Pancreas (tissue), 10 donors: ENCODE measurements around the gene C1QTNF8. TPM values are rescaled to one million over a fixed set of nuclear protein-coding genes. Genes with fewer than 3 reads are reported as not detected.

Source experiments
- ATAC-seq, 4 donors: fragments of 200-7000 bp; cut with Tn5 transposase; one replicate each; pipeline versions ENCODE4 v1.8.0 to v1.9.1; 2020; ENCODE audit warnings: mild to moderate bottlenecking in 4 of 4, moderate library complexity in 4 of 4
- DNase-seq, 6 donors: peaks; one replicate each; pipeline ENCODE4 v3.0.0-alpha.2; 2020
- FAIRE-seq: peaks from 2 replicates; lab custom pipeline; 2012; peaks lifted over from hg19 to GRCh38; lab: Jason Lieb, UNC
- H3K27ac ChIP-seq, 4 donors: fragments of 200-600 bp; sonication (generic); 1 replicate in 3 of 4; 2 replicates in 1 of 4; pipeline versions ENCODE4 v1.5.0 to v1.8.0; 2020
- H3K27me3 ChIP-seq, 4 donors: fragments of 200-600 bp; one replicate each; pipeline ENCODE4 v1.8.0; 2021
- H3K36me3 ChIP-seq, 3 donors: fragments of 200-600 bp; sonication (generic) in 1 of 3; one replicate each; pipeline versions ENCODE4 v1.5.0 to v1.8.0; 2020 to 2021
- H3K4me1 ChIP-seq, 3 donors: fragments of 200-600 bp; one replicate each; pipeline ENCODE4 v1.8.0; 2021
- H3K4me3 ChIP-seq, 4 donors: fragments of 200-600 bp; sonication (generic) in 2 of 4; one replicate each; pipeline versions ENCODE4 v1.5.0 to v1.8.0; 2020 to 2021
- H3K9me3 ChIP-seq, 4 donors: fragments of 200-600 bp; one replicate each; pipeline ENCODE4 v1.8.0; 2021
- CTCF ChIP-seq, 4 donors: fragments of 200-600 bp; sonication (generic) in 3 of 4; IDR thresholded peaks; one replicate each; pipeline versions ENCODE4 v1.5.0 to v1.8.0; 2021; ENCODE audit warnings: antibody characterized with exemption in 4 of 4
- WGBS, 2 donors: extraction: QIAGEN DNeasy Blood & Tissue Kit; methylation state at CpG; one replicate each; pipeline ENCODE4 v1.1.7; 2013; 5-methylcytosine and 5-hydroxymethylcytosine counted together
- intact Hi-C, 3 donors: fragments of 100-400 bp; cut with DNase I; formaldehyde crosslinking; loops; one replicate each; pipeline versions ENCODE4 v1.11.1 to v1.14.2; 2022
- polyA plus RNA-seq, 2 donors: library from polyadenylated mRNA; stranded (reverse); fragments of 200-250 nt; gene quantifications; one replicate each; pipeline ENCODE4 v1.2.3, GENCODE V29; 2013
- total RNA-seq, 6 donors: library from RNA; stranded (reverse); fragmentation: NEBNext Ultra II Directional in 4 of 6; extraction: Animal tissue kit (Norgen Biotek cat#: 25700) in 4 of 6; gene quantifications; one replicate each; pipeline versions ENCODE4 v1.2.1 to v1.2.4, GENCODE V29; 2021 to 2023
- donor health status: healthy with polysubstance abuse.
- donor health status: DM: no; HTN: no; CAD: no; lungs with moderate emphysema.
- donor health status: DM: no; HTN: no; CAD: no.
- donor health status: control.
- donor health status: control.
- donor health status: Bipolar disorder and iron deficiency.
- donor health status: DM: yes; HTN: yes; CAD: no.
- donor health status: DM: no; HTN: no; CAD: no.
- donor health status: DM: no; HTN: no; CAD: no.
- donor health status: DM: yes; HTN: yes; CAD: no.

C1QTNF8 gene
- total and polyA plus RNA-seq, 8 donors: 0.23 TPM; not detected in 7

GRCh38 chr16:1065469-1066128 lies 30.4 kb downstream of the C1QTNF8 start:
- intact Hi-C loops: no loop called here
- Histone ChIP-seq H3K4me1 (no peaks in the 10 kb centered on the region), H3K9me3 (no peaks in the 10 kb centered on the region), H3K27me3 (peaks cover 0 to 25% (median 2%) of the 10 kb centered on the region in 4 donors), H3K36me3 (no peaks in the 10 kb centered on the region), H3K4me3 (no peak overlapping the region), H3K27ac (no peak overlapping the region)
- no peak for TF ChIP-seq CTCF (IDR thresholded peaks at IDR 0.05)
- ATAC-seq (no peak), FAIRE-seq (no peak), DNase-seq (no peak)
- WGBS, 2 donors: 23% methylated on average over 51 to 55 of the region's 55 CpGs

- WGBS, 2 donors: 58 to 64% methylated on average over 21 of the region's 21 CpGs
- no peak overlapping the region for H3K27ac ChIP-seq
- ATAC-seq (no peak), DNase-seq (no peak), FAIRE-seq (no peak)
- H3K4me1 ChIP-seq: no peaks in the 10 kb centered on the region
- intact Hi-C loops: no loop called here
- H3K36me3 ChIP-seq: no peaks in the 10 kb centered on the region
- H3K4me3 ChIP-seq: no peak overlapping the region
- TF ChIP-seq CTCF (IDR thresholded peaks at IDR 0.05): no peak
- H3K9me3 ChIP-seq: no peaks in the 10 kb centered on the region
- peaks cover 0 to 7% (median under 1%) of the 10 kb centered on the region in 4 donors for H3K27me3 ChIP-seq
Measured at GRCh38 chr16:1063728-1064127, 32.3 kb downstream of the C1QTNF8 start.

- ATAC-seq (no peak), DNase-seq (no peak), FAIRE-seq (no peak)
- Histone ChIP-seq H3K27ac (no peak overlapping the region), H3K9me3 (no peaks in the 10 kb centered on the region), H3K36me3 (no peaks in the 10 kb centered on the region), H3K4me1 (no peaks in the 10 kb centered on the region), H3K4me3 (no peak overlapping the region), H3K27me3 (peaks cover 0 to 4% (median 0%) of the 10 kb centered on the region in 4 donors)
- intact Hi-C loops: no loop called here
- no peak for TF ChIP-seq CTCF (IDR thresholded peaks at IDR 0.05)
- 57 to 64% methylated on average over 18 to 20 of the region's 20 CpGs for WGBS, 2 donors
Measured at GRCh38 chr16:1062895-1063294, 33.1 kb downstream of the C1QTNF8 start.

- Histone ChIP-seq H3K4me3 (no peak overlapping the region), H3K9me3 (no peaks in the 10 kb centered on the region), H3K4me1 (no peaks in the 10 kb centered on the region), H3K36me3 (no peaks in the 10 kb centered on the region), H3K27me3 (peaks cover 0 to 4% (median 0%) of the 10 kb centered on the region in 4 donors), H3K27ac (no peak overlapping the region)
- WGBS, 2 donors: 65 to 74% methylated on average over 43 of the region's 43 CpGs
- no peak for TF ChIP-seq CTCF (IDR thresholded peaks at IDR 0.05)
- intact Hi-C loops: no loop called here
- FAIRE-seq: no peak
- ATAC-seq: no peak
- DNase-seq: no peak
Measured at GRCh38 chr16:1061769-1062505, 34.1 kb downstream of the C1QTNF8 start.
